Retinal pigment epithelial cell (primary cell): ENCODE measurements around the gene SEMA3G.

Experiments
- DNase-seq: peaks from one replicate; pipeline ENCODE4 v3.0.0-alpha.2; 2010; ENCODE audit warnings: low read depth
- H3K4me3 ChIP-seq: 2 replicates; pipeline ENCODE4 v1.5.1; 2011; ENCODE audit warnings: mild to moderate bottlenecking, low read length, control low read depth, moderate library complexity
- CTCF ChIP-seq: conservative IDR thresholded peaks from 2 replicates; pipeline ENCODE4 v1.5.1; 2011; ENCODE audit warnings: low read depth, low read length, control low read depth, inconsistent platforms

The SEMA3G gene

GRCh38 chr3:52469001-52469400 is 24.1 kb upstream of the SEMA3G start:
- H3K4me3 ChIP-seq, result no peak overlapping the region
- DNase-seq, result no peak
- no peak for TF ChIP-seq CTCF

- H3K4me3 ChIP-seq, result no peak overlapping the region
- TF ChIP-seq CTCF, result no peak
- no peak for DNase-seq
Observed at GRCh38 chr3:52468336-52468735, 23.4 kb upstream of the SEMA3G start.

- H3K4me3 ChIP-seq, result no peak overlapping the region
- no peak for DNase-seq
- no peak for TF ChIP-seq CTCF
Observed at GRCh38 chr3:52463416-52463815, 18.5 kb upstream of the SEMA3G start.

GRCh38 chr3:52461874-52462273 is 17.0 kb upstream of the SEMA3G start:
- no peak for TF ChIP-seq CTCF
- no peak for DNase-seq
- H3K4me3 ChIP-seq, result no peak overlapping the region

GRCh38 chr3:52458770-52459545 is 14.1 kb upstream of the SEMA3G start:
- DNase-seq, result no peak
- no peak overlapping the region for H3K4me3 ChIP-seq
- no peak for TF ChIP-seq CTCF

- no peak overlapping the region for H3K4me3 ChIP-seq
- DNase-seq, result no peak
- TF ChIP-seq CTCF, result no peak
Observed at GRCh38 chr3:52458031-52458760, 13.3 kb upstream of the SEMA3G start.

GRCh38 chr3:52456800-52457183 is 11.9 kb upstream of the SEMA3G start:
- TF ChIP-seq CTCF, result no peak
- DNase-seq, result no peak
- peak overlapping the region; percentile 89 for H3K4me3 ChIP-seq
